ENCODE data around the gene PPIL6. TPM values are rescaled to one million over a fixed set of nuclear protein-coding genes. Genes with fewer than 3 reads are reported as not detected.

Gene PPIL6
- total and polyA plus RNA-seq, 7 donors, result 1.1 to 3.9 (median 2.2) TPM

DNA sequence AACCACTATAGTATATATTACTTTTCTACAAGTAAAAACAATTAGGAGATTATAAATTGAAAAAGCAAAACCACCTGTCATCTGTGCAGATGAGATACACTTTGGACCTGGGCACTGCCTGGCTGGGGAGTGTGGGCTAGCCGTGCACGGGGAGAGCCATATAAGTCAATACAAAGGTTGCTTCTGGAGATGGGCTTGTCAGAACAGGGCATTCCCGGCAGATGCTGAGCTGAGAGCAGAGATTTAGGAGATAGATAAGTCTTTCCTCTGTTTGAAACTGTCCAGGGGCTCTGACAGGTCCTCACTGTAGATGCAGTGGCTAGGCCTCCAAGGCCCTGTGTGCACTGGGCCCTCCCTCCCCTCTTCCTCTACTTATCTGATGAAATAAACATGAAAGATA is 92.6 kb downstream of the PPIL6 start:
- no peaks in the 10 kb centered on the region for H3K27me3 ChIP-seq (ENCODE audit: insufficient read depth in 3 of 3, low read length in 2 of 3)
- H3K36me3 ChIP-seq (ENCODE audit: insufficient read depth in 1 of 2, low read depth in 1 of 2), result no peaks in the 10 kb centered on the region
- H3K27ac ChIP-seq, result no peak overlapping the region
- ATAC-seq (no peak), DNase-seq (no peak)
- intact Hi-C loops (cut with DNase I), result no loop called here
- peaks cover 10% of the 10 kb centered on the region for H3K4me1 ChIP-seq
- WGBS, 3 donors, result 83 to 89% (median 85%) methylated on average over 3 of the region's 3 CpGs
- TF ChIP-seq, protein P1, sequence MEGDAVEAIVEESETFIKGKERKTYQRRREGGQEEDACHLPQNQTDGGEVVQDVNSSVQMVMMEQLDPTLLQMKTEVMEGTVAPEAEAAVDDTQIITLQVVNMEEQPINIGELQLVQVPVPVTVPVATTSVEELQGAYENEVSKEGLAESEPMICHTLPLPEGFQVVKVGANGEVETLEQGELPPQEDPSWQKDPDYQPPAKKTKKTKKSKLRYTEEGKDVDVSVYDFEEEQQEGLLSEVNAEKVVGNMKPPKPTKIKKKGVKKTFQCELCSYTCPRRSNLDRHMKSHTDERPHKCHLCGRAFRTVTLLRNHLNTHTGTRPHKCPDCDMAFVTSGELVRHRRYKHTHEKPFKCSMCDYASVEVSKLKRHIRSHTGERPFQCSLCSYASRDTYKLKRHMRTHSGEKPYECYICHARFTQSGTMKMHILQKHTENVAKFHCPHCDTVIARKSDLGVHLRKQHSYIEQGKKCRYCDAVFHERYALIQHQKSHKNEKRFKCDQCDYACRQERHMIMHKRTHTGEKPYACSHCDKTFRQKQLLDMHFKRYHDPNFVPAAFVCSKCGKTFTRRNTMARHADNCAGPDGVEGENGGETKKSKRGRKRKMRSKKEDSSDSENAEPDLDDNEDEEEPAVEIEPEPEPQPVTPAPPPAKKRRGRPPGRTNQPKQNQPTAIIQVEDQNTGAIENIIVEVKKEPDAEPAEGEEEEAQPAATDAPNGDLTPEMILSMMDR (IDR thresholded peaks at IDR 0.05), result no peak
- H3K9me3 ChIP-seq, result no peaks in the 10 kb centered on the region
- H3K4me3 ChIP-seq, result no peak overlapping the region

DNA sequence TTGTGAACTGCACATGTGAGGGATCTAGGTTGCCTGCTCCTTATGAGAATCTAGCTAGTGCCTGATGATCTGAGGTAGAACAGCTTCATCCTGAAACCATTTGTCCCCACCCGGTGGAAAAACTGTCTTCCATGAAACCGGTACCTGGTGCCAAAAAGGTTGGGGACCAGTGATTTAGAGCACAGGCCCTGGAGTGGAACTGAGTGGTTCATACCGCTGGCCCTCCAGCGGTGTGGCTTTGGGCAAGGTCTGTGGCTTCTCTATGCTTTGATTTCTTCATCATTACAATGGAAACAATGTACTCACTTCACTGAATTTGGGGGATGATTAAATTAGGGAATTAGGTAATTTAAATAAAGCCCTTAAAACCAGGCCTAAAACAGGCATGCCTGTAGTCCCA is 94.4 kb downstream of the PPIL6 start:
- Histone ChIP-seq H3K27me3 (ENCODE audit: insufficient read depth in 3 of 3, low read length in 2 of 3) (no peaks in the 10 kb centered on the region), H3K36me3 (ENCODE audit: insufficient read depth in 1 of 2, low read depth in 1 of 2) (no peaks in the 10 kb centered on the region), H3K9me3 (no peaks in the 10 kb centered on the region), H3K27ac (no peak overlapping the region), H3K4me3 (no peak overlapping the region), H3K4me1 (peaks cover 12% of the 10 kb centered on the region)
- intact Hi-C loops (cut with DNase I), result no loop called here
- DNase-seq (no peak), ATAC-seq (no peak)
- WGBS, 3 donors, result 78 to 88% (median 85%) methylated on average over 4 of the region's 4 CpGs
- TF ChIP-seq, protein P1 (IDR thresholded peaks at IDR 0.05), result no peak

DNA sequence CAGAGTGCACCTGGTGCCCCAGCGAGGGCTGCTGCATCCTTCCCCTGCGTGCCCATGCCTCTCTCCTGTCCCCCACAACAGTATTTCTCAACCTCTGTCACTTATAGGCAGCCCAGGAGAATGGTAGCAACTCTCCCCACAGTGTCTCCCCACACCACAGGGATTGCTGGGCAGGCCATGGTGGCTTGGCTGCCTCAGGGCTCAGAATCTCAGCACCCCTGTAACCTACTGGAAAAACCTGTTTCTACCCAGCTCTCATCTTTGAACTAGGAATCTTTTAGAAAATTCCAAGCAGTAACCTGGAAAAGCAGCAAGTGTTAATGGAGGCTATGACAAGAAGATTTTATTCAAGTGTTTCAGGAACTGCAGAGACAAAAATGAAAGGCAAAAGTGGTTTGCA is 96.2 kb downstream of the PPIL6 start:
- no peak overlapping the region for H3K4me3 ChIP-seq
- H3K27ac ChIP-seq, result no peak overlapping the region
- DNase-seq (no peak), ATAC-seq (no peak)
- 81 to 100% (median 100%) methylated on average over 2 of the region's 2 CpGs for WGBS, 3 donors
- intact Hi-C loops (cut with DNase I), result no loop called here
- H3K4me1 ChIP-seq, result peaks cover 5% of the 10 kb centered on the region
- H3K36me3 ChIP-seq (ENCODE audit: insufficient read depth in 1 of 2, low read depth in 1 of 2), result no peaks in the 10 kb centered on the region
- TF ChIP-seq, protein P1 (IDR thresholded peaks at IDR 0.05), result no peak
- no peaks in the 10 kb centered on the region for H3K9me3 ChIP-seq
- H3K27me3 ChIP-seq (ENCODE audit: insufficient read depth in 3 of 3, low read length in 2 of 3), result no peaks in the 10 kb centered on the region

DNA sequence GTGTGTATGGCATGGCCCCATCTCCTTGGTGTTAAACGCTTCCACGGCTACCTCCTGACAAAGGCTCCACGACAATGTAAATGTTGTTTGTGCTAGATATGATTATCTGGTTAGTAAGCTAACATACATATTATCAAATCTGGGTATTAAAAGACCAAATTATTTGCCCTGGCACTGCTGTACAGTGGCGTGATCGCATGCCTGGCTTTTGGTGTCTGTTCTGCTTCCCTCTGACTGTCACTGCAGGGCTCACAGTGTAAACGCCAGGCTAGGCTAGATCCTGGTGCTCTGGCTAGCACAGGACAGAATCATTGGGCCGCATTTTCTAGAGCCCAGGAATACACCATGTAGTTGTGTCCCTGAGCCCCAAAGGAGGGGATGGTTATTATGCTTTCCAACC is 96.9 kb downstream of the PPIL6 start:
- intact Hi-C loops (cut with DNase I), result no loop called here
- no peak overlapping the region for H3K4me3 ChIP-seq
- no peak overlapping the region for H3K27ac ChIP-seq
- TF ChIP-seq, protein P1 (IDR thresholded peaks at IDR 0.05), result no peak
- H3K36me3 ChIP-seq (ENCODE audit: insufficient read depth in 1 of 2, low read depth in 1 of 2), result no peaks in the 10 kb centered on the region
- DNase-seq (no peak), ATAC-seq (no peak)
- H3K9me3 ChIP-seq, result no peaks in the 10 kb centered on the region
- WGBS, 3 donors, result 77 to 89% (median 79%) methylated on average over 7 of the region's 7 CpGs
- H3K4me1 ChIP-seq, result peaks cover 4% of the 10 kb centered on the region
- H3K27me3 ChIP-seq (ENCODE audit: insufficient read depth in 3 of 3, low read length in 2 of 3), result no peaks in the 10 kb centered on the region

DNA sequence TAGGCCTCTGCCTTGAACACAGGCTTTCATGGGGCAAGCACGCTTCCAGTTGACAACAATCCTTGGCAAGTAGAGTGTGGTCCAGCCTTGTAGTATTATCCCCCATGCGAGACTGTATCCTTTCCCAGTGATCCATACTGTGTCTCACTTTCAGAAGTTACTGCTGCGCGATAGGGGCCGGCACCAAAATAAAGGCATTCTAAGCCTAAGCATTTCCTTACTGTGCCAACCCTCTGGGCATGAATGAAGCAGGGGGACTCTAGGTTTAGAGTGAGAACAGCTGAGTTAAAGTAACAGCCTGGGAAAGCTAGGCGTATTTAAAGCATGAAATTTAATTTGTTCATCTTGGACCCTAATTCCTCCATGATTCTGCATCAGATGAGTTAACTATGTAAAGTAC is 97.5 kb downstream of the PPIL6 start:
- peaks cover 4% of the 10 kb centered on the region for H3K4me1 ChIP-seq
- H3K27me3 ChIP-seq (ENCODE audit: insufficient read depth in 3 of 3, low read length in 2 of 3), result no peaks in the 10 kb centered on the region
- no peaks in the 10 kb centered on the region for H3K36me3 ChIP-seq (ENCODE audit: insufficient read depth in 1 of 2, low read depth in 1 of 2)
- no peak overlapping the region for H3K4me3 ChIP-seq
- 79 to 87% (median 81%) methylated on average over 6 of the region's 6 CpGs for WGBS, 3 donors
- intact Hi-C loops (cut with DNase I), result no loop called here
- no peak overlapping the region for H3K27ac ChIP-seq
- no peaks in the 10 kb centered on the region for H3K9me3 ChIP-seq
- no peak for ATAC-seq
- no peak for DNase-seq
- TF ChIP-seq, protein P1 (IDR thresholded peaks at IDR 0.05), result no peak

Data from psoas muscle (tissue), 8 donors.